ENCODE data around the gene PMCH. TPM values are rescaled to one million over a fixed set of nuclear protein-coding genes. Genes with fewer than 3 reads are reported as not detected.
"Not testable (repeated sequence)": the region's sequence is repeated elsewhere in the genome, so short reads cannot be mapped to it uniquely, and the experiment has no call there.

Gene PMCH
- total RNA-seq, 1 donor from 2014 or later, result 3.6 TPM

DNA sequence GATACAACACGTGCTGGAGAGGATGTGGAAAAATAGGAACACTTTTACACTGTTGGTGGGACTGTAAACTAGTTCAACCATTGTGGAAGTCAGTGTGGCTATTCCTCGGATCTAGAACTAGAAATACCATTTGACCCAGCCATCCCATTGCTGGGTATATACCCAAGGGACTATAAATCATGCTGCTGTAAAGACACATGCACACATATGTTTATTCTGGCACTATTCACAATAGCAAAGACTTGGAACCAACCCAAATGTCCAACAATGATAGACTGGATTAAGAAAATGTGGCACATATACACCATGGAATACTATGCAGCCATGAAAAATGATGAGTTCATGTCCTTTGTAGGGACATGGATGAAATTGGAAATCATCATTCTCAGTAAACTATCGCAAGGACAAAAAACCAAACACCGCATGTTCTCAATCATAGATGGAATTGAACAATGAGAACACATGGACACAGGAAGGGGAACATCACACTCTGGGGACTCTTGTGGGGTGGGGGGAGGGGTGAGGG is 50.5 kb downstream of the PMCH start:
- intact Hi-C loops (cut with micrococcal nuclease), result not testable (repeated sequence)

Other genes with a start within 250 kb of the PMCH start
- 53.3 and 59.1 TPM in 2 replicates for gene WASHC3, start 135.8 kb downstream of the PMCH start, total RNA-seq
- 62.6 and 65.0 TPM in 2 replicates for gene NUP37, start 77.7 kb downstream of the PMCH start, total RNA-seq
- gene PARPBP, start 77.7 kb downstream of the PMCH start, total RNA-seq, result 27.7 and 28.9 TPM in 2 replicates

Measured in T-helper 2 cell treated with Interferon-gamma antibody and Interleukin-4, amounts not matched to agents 100 ng/mL and 5 ng/mL, for 36 hours (primary cell).